GM19025 (cell line): ENCODE data around the gene CDH8.

Source experiments
- ATAC-seq: cut with Tn5 transposase; IDR thresholded peaks from one replicate; pipeline ENCODE4 v1.9.1; 2021; ENCODE audit warnings: mild to moderate bottlenecking, low read depth, moderate library complexity; ENCODE audit not compliant: unreplicated experiment

Gene CDH8, protein sequence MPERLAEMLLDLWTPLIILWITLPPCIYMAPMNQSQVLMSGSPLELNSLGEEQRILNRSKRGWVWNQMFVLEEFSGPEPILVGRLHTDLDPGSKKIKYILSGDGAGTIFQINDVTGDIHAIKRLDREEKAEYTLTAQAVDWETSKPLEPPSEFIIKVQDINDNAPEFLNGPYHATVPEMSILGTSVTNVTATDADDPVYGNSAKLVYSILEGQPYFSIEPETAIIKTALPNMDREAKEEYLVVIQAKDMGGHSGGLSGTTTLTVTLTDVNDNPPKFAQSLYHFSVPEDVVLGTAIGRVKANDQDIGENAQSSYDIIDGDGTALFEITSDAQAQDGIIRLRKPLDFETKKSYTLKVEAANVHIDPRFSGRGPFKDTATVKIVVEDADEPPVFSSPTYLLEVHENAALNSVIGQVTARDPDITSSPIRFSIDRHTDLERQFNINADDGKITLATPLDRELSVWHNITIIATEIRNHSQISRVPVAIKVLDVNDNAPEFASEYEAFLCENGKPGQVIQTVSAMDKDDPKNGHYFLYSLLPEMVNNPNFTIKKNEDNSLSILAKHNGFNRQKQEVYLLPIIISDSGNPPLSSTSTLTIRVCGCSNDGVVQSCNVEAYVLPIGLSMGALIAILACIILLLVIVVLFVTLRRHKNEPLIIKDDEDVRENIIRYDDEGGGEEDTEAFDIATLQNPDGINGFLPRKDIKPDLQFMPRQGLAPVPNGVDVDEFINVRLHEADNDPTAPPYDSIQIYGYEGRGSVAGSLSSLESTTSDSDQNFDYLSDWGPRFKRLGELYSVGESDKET

DNA sequence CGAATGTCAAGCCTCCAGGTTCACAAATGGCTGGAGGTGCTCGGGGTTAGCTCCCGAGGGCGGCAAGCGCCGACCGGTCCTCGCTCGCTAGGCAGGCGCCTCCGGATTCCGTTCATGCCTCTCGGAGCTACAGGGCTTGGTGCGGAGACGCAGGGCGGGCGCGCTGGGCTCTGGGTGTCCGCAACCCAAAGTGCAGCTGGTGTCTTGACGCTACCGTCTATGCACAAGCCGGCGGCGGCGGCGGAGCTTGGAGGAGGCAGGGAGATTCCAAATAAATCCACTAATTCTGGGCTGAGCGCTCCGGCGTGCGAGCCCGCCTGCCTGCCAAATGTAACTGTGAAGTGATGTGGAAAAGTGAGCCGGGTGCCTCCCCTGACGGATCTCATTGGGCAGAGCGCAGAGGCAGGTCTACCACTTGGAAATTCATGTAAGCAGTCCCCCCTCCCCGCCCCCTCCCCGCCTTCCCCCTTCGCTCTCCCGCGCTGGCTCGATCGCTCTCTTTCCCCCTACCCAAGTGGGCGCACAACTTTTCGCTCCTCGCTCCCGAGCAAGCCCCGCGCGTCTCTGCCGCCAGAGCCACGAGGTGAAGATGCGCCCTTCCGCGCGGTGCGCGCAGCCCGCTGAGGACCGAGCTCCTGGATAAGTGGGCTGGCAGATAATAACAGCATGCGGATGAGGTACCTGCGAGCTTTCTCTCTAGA, at the start of gene CDH8:
CDH8 (minus strand) TSS at position 338 of the 701 bp plus-strand sequence. CDS start 15,035 bp downstream, outside the sequence.
- no peak for ATAC-seq

DNA sequence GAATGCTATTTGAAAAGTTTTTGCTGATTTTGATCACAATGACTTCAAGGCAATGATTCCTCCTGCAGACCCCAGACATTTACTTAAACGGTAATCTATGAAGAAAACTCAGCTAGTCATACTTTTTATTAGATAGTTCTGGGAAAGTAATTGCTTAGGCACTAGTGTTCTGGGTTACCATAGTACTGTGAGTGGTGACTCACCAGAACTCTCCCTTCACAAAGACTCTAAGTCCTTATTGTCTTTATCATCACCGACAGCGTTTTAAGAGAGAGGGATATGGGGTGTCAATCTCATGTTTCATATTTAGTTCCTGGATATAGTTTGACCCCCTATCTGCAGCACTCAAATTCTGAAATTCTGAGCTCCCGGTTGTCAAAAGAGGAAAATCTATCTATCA, 43.0 kb upstream of the CDH8 start:
- no peak for ATAC-seq

DNA sequence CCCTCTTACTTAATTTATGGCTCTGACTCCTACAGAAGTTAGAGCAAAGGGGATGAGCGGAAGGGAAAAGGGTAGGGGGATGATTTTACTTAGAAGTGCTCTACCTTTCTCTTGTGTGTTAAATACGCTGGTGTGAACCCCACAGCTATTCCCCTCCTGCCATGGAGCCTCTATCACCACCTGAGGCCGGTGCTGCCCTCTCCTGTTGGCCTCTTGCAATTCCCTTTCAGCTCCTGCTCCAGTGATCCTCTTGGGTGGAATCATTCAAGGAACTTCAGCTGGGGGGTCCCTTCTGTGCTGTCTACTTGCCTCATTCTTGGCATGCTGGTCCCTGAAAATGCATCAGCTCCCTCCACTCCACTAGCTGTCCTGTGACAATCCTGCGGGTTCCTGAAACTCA, 41.8 kb upstream of the CDH8 start:
- no peak for ATAC-seq

DNA sequence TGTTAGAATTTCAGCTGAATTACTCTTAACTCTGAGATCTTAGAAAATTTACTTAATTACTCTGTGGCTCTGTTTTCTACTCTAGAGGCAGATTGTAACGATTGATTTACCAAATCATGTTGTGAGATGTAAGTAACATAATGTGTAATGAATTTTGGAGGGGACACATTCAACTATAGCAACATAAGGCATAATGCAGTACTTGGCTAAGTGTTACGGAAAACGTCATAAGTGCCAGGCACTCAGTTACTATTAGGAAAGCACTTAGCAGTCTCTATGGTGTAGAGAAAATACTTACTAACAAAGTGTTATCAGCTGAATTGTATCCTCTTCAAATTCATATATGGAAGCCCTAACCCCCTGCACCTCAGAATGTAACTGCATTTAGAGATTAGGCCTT, 40.6 kb upstream of the CDH8 start:
- no peak for ATAC-seq

DNA sequence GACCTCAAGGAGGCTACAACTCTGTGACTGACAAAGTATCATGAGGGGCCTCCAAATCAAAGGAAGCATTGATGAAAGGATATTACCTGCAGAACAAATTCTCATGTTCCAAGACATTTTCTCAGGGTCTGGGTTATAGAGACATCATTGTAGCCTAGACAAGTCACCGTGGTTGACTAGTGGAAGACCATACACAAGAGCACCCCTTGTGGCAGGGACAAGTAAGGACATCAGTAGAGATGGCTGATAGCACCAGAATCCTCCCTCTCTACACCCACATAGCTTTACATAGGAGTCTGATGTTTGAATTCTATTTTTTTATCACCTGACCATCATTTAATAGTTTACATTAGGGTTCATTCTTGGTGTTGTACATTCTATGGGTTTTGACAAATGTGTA, 32.5 kb upstream of the CDH8 start:
- ATAC-seq, result no peak

DNA sequence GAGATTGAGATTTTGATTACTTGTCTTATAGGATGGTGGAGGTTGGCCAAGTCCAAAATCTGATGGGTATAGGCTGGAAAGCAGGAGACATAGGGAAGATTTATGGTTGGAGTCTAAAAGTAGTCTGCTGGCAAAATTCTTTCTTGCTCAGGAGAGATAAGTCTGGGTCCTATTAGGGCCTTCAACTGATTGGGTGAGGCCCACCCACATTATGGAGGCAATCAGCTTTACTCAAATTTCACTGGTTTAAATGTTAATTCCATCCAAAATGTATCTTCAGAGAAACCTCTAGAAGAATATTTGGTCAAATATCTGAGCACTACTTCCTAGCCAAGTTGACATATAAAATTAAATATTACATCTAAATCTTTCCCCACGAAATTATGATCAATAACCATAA, 31.7 kb upstream of the CDH8 start:
- ATAC-seq, result no peak

DNA sequence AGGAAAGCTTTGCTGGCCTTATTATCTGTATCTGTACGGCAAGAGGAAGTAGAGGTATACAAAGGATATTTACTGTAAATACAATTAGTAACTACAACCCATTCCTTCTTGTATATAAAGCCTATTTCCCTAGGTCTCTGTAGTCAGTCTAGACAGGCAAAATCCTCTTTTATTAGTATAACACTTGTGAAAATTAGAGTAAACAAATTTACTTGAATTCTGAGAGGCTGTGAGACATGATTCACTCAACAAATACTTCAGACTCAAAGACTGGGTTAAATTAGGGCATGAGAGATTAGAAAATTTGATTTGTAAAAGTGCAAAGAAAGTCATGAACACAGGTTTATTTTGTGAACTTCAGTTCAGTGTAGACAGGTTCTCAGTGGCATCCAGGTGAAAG, 30.9 kb upstream of the CDH8 start:
- ATAC-seq, result no peak

DNA sequence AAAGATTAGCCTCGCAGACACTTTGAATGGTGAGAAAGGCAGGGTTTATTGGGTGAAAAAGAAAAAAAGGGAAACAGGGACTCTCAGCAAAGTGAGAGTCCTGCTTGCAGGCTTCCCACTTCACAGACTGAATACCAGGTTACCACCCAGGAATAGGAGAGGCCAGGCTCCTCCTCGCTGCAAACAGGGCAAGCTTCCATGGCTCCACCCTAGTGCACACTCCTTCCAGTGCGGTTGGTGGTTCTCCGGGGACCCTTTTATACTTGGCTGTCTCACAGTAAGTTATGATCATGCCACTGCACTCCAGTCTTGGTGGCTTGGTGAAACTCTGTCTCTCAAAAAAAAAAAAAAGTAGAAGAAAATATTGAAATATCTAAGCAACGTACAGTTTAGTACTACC, 30.5 kb upstream of the CDH8 start:
- ATAC-seq, result no peak

DNA sequence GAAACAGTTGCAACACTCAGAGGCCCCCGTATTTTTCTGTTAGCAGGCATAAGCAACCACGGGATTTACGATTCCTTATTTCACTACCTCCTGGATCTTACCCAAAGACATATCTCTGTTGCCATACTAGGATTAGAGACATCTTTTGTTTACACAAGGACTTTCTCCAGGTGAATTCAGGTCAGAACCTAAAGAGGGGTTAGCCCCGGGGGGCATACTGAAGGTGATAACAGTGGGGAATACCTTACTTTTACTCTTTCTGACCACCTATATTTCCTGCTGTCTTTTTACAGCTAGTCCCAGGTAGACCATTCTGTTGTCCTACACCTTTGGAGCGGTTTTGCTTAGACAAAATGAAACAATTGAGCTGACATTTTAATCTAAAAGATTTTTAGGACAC, 27.9 kb upstream of the CDH8 start:
- no peak for ATAC-seq

DNA sequence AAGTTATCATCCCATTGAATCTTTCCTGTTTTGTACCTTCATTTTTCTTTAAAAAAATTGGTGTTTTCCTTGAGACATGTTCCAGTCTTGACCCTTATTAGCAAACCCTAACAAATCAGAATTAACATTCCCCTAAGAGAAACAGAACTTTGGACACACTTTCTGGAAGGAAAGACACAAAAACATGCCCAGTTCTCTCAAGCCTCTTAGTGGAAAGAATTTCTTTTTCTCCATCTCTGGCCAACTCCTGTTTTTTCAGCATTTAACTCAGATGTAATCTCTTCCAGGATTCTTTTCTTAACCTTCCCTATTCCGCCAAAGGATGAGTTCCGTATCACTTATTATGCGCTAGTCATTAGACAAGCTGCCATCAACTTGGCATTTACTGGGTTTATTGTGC, 23.9 kb upstream of the CDH8 start:
- no peak for ATAC-seq

DNA sequence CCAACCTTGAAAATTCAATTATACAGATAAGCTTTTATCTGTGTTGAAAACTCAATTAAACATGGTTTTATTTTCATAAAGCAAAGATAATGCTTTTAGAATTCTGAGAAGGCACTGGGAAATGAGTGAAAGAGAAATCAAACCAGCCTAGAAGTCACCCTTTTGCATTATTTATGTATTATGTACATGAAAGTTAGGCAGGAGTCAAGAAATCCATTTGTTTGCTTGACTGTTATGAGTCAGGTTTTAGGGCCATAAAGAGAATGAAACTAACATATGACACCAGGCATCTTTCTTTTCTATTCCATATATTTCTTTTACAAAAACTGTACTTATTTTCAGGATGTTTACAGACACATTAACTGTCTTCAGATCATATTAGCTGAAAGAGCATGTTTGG, 23.3 kb upstream of the CDH8 start:
- ATAC-seq, result no peak

DNA sequence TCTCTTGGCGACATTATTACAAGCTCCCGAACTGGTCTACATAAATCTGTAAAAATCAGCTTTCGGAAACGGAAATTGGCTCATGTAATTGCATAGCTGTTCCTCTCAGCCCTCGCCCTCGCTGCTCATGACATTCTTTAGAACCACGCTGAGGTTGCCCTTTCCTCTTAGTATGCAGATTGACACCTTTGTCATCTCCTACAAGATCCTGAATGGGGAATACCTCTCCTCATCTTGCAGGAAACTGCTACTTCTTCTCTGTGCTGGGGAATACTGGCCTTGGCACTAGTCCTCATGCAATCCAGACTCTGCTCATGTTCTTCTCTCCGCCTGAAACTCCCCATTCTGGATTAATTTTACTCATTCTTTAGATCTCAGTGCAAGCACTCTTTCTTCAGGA, 22.2 kb upstream of the CDH8 start:
- no peak for ATAC-seq

DNA sequence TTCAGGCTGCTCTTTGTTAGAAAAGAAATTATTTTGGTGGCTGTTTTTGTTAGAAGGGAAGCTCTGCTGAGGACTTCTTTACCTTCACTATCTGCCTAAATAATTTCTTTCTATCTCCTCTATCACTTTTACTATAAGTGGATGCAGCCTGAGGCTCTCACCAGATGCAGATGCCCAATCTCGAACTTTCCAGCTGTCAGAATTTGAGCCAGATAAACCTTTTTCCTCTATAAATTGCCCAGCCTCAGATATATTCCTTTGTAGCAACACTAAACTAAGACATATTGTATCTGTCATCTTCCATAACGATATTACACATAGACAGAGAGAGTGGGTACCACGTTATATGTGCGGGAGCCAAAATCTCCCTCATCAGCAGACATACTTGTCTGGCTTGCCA, 15.7 kb upstream of the CDH8 start:
- no peak for ATAC-seq

DNA sequence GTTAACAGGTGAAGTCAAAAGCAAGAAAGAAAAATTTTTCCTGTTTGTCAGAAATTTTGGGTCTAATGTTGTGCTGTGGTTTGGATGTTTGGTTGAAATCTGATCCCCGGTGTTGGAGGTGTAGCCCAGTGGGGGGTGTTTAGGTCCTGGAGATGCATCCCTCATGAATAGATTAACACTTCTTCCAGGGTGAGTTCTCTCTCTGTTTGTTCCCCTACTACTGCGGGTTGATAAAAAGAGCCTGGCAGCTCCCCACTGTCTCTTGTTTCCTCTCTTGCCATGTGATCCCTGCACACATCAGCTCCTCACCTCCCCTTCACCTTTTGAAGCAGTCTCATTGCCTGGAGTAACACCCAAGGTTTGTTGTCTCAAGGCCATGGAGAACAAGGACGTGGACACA, 14.6 kb upstream of the CDH8 start:
- ATAC-seq, result no peak

DNA sequence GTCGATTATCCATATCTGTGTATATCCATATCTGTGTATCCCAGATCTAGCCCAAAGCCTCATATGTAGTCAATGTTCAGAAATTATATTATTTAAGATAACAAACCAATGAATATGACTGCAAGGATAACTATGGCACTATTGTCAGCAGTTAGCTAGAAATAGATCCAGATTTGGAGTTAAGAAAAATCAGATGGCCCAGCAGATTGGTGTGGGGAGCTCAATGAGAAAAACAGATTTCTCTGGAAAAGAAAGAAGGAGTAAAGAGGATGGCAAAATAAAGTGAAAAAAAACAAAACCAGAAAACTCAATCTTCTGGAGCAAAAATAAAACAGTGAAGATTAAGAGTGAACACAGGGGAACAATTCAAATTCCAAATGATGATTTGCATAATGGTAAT, 10.6 kb upstream of the CDH8 start:
- no peak for ATAC-seq

DNA sequence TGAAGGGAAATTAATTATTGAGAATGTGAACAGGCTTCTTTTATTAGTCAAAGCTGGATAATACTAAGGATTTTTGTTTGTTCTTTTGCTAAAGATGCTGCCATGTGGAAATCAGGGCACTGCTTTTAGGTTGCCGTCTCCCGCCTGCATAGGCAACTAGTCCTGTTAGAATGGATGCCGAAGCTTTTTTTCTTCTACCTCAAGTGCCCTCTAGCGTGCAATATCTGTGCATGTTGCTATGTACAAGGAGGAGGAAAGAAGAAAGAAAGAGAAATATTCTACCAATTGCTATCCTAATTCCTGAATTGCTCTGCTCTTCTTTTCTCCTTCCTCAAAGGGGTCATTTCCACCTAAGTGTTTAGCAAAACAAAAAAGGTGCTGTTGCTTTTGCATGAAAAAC, 5.2 kb upstream of the CDH8 start:
- ATAC-seq, result no peak

DNA sequence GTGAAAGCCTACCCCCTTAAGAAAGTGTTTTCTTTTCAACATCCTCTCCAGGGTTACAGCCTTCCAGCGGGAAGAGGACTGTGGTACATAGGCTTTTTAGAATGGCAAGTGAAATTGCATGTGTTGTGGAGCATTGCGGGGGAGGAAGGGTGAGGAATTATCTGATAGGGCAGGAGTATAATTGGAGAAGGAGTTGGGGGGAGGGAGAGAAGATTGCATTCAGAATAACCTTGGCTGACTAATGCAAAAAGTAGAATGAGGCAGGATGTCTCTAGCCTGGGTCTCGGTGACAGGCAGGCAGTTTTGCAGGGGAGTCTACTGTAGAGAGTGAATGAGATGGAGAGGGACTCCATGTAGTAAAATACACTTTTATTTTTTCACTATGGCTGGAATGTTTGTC, 2.4 kb upstream of the CDH8 start:
- ATAC-seq, result no peak

DNA sequence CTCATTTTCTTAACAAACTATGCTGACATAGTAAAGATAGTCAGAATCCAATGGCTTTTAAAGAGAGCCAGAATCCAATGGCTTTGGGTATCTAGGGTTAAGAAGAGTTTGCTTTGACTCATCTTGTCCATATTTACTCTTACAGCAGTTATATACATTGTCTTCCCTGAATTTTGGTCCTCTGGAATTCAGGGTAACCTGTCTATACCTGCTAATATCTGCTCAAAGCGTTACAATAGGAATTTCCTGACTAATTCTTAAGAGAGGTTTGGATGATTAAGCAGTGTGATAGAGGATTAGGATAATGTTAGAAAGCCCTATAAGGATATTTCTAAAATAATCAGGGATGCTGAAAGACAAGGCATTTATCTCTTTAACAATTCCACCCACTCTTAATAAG, 2.0 kb upstream of the CDH8 start:
- no peak for ATAC-seq

DNA sequence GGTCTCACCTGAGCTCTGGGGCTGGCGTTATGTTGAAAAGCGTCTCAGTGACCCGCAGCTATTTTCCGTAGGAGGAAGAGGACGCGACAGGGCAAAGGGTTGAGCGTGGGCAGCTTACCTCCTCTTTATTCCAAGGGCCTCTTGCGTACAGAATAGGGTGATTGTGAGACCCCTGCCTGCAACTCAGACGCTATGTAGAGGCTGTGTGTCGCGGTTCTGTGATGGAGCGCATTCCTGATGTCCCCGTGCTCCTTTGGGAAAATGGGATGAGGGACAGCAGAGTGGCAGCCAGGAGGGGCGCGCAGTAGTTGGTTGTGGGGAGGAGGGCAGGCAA, 531 bp upstream of the CDH8 start:
- no peak for ATAC-seq

DNA sequence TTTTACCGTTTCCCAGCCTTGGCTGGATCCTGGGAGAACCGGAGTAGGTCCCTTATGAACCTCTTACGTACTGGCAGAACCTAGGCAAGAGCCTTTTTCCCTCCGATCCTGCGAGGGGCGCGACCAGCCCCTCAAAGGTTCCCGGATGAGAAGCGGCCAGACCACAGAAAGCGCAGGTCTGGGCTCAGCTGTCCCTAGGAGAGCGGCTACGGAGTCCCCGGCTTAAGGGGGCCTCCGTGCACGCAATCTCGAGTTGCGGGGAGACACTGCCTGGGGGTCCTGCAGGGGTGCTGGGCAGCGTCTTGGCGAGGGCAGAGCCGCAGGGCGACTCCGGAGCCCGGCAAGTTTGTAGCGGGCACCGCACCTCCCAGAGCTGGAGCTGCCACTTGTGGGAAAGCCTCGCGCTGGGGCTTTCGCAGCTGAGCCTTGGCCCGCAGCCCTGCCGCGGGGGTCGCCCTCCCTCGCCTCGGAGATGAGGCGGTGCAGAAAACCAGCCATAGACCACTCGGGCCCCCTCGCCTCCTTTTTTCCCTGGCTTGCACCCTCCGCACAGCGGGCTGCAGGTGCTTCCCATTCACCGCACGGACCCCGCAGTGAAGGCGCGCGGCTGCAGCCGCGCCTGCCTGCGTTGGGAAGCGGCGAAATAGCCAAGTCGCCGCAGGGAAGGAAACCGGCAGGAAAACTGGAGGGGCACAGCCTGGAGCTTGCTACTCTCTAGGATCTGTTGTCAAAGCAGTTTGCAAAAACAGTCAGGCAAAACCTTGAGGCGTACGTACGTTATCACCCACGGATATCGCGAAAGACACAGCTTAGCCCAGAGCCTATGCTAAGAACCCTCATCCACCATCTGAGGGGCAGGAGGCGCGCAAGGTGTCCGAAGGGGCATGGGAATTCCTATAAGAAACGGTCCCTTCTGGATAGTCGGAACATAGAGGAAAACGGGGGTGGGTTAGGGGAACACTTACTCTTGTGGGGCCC, 834 bp downstream of the CDH8 start:
- no peak for ATAC-seq
